Prostate gland (tissue), 2 donors: ENCODE results near the gene SPDEF. TPM values are rescaled to one million over a fixed set of nuclear protein-coding genes. Genes with fewer than 3 reads are reported as not detected.

ENCODE experiments used
- DNase-seq: peaks from one replicate; pipeline ENCODE4 v3.0.0-alpha.2; 2019; ENCODE audit warnings: low spot score
- H3K27ac ChIP-seq, 2 donors: fragments of 200-600 bp; sonication (generic); 2 replicates each; pipeline ENCODE4 v1.5.1; 2017 to 2019
- H3K27me3 ChIP-seq: fragments of 200-600 bp; sonication (generic); replicated peaks from 2 replicates; pipeline ENCODE4 v1.5.1; 2019; ENCODE audit not compliant: insufficient read depth
- H3K36me3 ChIP-seq, 2 donors: fragments of 200-600 bp; sonication (generic); 1 replicate in 1 of 2; 2 replicates in 1 of 2; pipeline versions ENCODE4 v1.5.1 to v1.8.1; 2017 to 2019
- H3K4me1 ChIP-seq: fragments of 200-600 bp; sonication (generic); replicated peaks from 2 replicates; pipeline ENCODE4 v1.5.1; 2019
- H3K4me3 ChIP-seq, 2 donors: fragments of 200-600 bp; sonication (generic); 2 replicates each; pipeline ENCODE4 v1.5.1; 2017 to 2019
- H3K9me3 ChIP-seq: fragments of 200-600 bp; sonication (generic); 2 replicates; pipeline ENCODE4 v1.5.1; 2017
- CTCF ChIP-seq, 4 experiments: fragments of 200-600 bp in 2 of 4; fragments of 450-650 bp in 2 of 4; sonication (generic) in 2 of 4; IDR thresholded peaks; 1 replicate in 3 of 4; 2 replicates in 1 of 4; pipeline ENCODE4 v1.5.1; 2016 to 2019; ENCODE audit warnings: antibody characterized with exemption in 4 of 4, mild to moderate bottlenecking in 2 of 4, moderate library complexity in 2 of 4
- POLR2A ChIP-seq: fragments of 450-650 bp; IDR thresholded peaks from one replicate; pipeline ENCODE4 v1.6.1; 2016; ENCODE audit warnings: antibody characterized with exemption, mild to moderate bottlenecking
- POLR2AphosphoS5 ChIP-seq: sonication (generic); formaldehyde crosslinking; IDR thresholded peaks from one replicate; pipeline ENCODE4 v1.6.1; 2017; ENCODE audit warnings: antibody characterized with exemption
- WGBS: methylation state at CpG from one replicate; pipeline ENCODE4 v1.1.5; 2018; 5-methylcytosine and 5-hydroxymethylcytosine counted together
- intact Hi-C: fragments of 100-400 bp; cut with DNase I; formaldehyde crosslinking; loops from one replicate; pipeline ENCODE4 v1.14.2; 2022
- total RNA-seq, 2 donors: library from RNA; depleted of rRNA; stranded (reverse); fragments of >200 nt; gene quantifications; one replicate each; pipeline ENCODE4 v1.1.0, GENCODE V29; 2016

Gene SPDEF
- total RNA-seq, 2 donors from 2014 or later, result 165 to 738 TPM

- H3K9me3 ChIP-seq, result no peaks in the 10 kb centered on the region
- no peaks in the 10 kb centered on the region for H3K27me3 ChIP-seq
- no peak for DNase-seq
- 87% methylated on average over 13 of the region's 13 CpGs for WGBS
- no peaks in the 10 kb centered on the region for H3K4me1 ChIP-seq
- intact Hi-C loops, result loop anchor here (5.0 to 10.0 kb wide), 2 partner anchors 82 to 169 kb away; partner anchors contain the start of gene ILRUN
- no peaks in the 10 kb centered on the region for H3K36me3 ChIP-seq
- no peak overlapping the region for H3K27ac ChIP-seq
- H3K4me3 ChIP-seq, result no peak overlapping the region
- TF ChIP-seq POLR2A, result no peak
- no peak for TF ChIP-seq CTCF (IDR thresholded peaks at IDR 0.05)
- no peak for TF ChIP-seq POLR2AphosphoS5
Measured at GRCh38 chr6:34525431-34526175, 30.5 kb downstream of the SPDEF start.

GRCh38 chr6:34524971-34525370, 31.2 kb downstream of the SPDEF start:
- Histone ChIP-seq H3K4me1 (no peaks in the 10 kb centered on the region), H3K36me3 (no peaks in the 10 kb centered on the region), H3K27ac (no peak overlapping the region), H3K27me3 (no peaks in the 10 kb centered on the region), H3K9me3 (no peaks in the 10 kb centered on the region), H3K4me3 (no peak overlapping the region)
- TF ChIP-seq POLR2AphosphoS5 (no peak), CTCF (IDR thresholded peaks at IDR 0.05) (no peak)
- intact Hi-C loops, result loop anchor here (5.0 to 10.0 kb wide), 2 partner anchors 82 to 170 kb away; partner anchors contain the start of gene ILRUN
- no peak for DNase-seq
- WGBS, result 76% methylated on average over 5 of the region's 5 CpGs

- intact Hi-C loops, result loop anchor here (10.0 kb wide), 1 partner anchor 170 kb away; the partner anchor contains the start of gene ILRUN
- no peaks in the 10 kb centered on the region for H3K9me3 ChIP-seq
- DNase-seq, result no peak
- H3K36me3 ChIP-seq, result no peaks in the 10 kb centered on the region
- no peaks in the 10 kb centered on the region for H3K4me1 ChIP-seq
- H3K27ac ChIP-seq, result no peak overlapping the region
- TF ChIP-seq POLR2AphosphoS5 (no peak), CTCF (IDR thresholded peaks at IDR 0.05) (no peak), POLR2A (no peak)
- WGBS, result 46% methylated on average over 5 of the region's 5 CpGs
- no peaks in the 10 kb centered on the region for H3K27me3 ChIP-seq
- H3K4me3 ChIP-seq, result no peak overlapping the region
Measured at GRCh38 chr6:34524499-34524898, 31.6 kb downstream of the SPDEF start.

- H3K9me3 ChIP-seq, result no peaks in the 10 kb centered on the region
- no peaks in the 10 kb centered on the region for H3K4me1 ChIP-seq
- H3K27me3 ChIP-seq, result no peaks in the 10 kb centered on the region
- 95% methylated on average over 8 of the region's 8 CpGs for WGBS
- no peak overlapping the region for H3K27ac ChIP-seq
- no peak for DNase-seq
- no peak for TF ChIP-seq POLR2A
- TF ChIP-seq POLR2AphosphoS5, result no peak
- no peak for TF ChIP-seq CTCF (IDR thresholded peaks at IDR 0.05)
- no peaks in the 10 kb centered on the region for H3K36me3 ChIP-seq
- H3K4me3 ChIP-seq, result no peak overlapping the region
- intact Hi-C loops, result loop anchor here (10.0 kb wide), 1 partner anchor 171 kb away; the partner anchor contains the start of gene ILRUN
Measured at GRCh38 chr6:34523441-34524206, 32.5 kb downstream of the SPDEF start.
